Activated CD4-positive, CD25-positive, alpha-beta regulatory T cell treated with anti-CD3 and anti-CD28 coated beads, Interleukin-2, amount 50 U/mL, for 72 hours (primary cell): ENCODE measurements around the gene ENO1.
A peak's percentile ranks its signal among the peaks of the same experiment; 100 is the strongest.

Experiments used
- DNase-seq: peaks from one replicate; pipeline ENCODE4 v3.0.0; 2021

The ENO1 gene

DNA sequence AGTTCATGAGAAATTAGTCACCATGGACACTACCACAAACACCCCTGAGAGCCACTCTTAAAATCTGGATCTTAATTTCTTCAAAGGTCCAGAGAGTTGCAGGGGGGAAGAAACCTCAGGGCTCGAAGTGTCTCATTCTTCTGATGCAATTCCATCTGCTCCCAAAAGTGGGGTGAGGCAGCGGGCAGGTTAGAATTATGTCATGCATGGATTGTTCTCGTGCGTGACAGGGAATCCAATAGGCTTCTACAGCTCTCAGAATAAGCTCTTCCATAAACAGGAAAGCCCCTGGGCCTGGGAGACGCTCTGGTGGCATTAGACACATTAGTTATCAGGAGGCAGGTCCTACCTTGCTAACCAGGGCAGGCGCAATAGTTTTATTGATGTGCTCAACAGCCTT, 8.4 kb downstream of the ENO1 start:
- no peak for DNase-seq

DNA sequence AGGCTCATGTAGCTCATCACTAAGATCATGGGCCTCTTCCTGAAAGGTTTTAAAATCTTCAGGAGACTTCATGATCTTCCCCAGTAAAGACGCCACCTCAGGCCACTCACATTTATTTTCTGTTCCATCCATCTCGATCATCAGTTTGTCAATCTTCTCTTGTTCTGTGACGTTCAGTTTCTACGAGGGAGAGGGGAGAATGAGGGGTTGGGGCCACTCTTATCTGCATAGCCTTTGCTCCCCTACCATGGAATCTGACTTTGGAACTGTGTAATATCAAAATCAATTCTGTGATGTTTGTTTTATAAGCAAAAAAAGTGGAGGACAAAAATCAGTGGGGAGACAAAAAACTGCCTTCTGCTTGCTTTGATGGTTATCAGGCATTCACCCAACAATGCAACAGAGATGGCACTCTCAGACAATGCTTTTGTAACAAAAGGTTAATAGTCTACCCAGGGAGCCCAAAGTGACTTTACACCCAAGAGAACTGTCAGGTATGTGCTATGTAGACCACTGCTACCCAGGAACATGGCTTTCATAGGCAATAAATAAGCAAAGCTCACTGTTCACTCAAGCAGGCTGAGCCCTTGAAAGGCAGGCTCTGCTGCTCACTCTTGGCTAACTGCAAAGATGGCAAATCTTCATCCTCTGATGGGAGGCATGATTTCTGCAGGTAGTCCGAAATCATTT, 10.5 kb downstream of the ENO1 start:
- no peak for DNase-seq

DNA sequence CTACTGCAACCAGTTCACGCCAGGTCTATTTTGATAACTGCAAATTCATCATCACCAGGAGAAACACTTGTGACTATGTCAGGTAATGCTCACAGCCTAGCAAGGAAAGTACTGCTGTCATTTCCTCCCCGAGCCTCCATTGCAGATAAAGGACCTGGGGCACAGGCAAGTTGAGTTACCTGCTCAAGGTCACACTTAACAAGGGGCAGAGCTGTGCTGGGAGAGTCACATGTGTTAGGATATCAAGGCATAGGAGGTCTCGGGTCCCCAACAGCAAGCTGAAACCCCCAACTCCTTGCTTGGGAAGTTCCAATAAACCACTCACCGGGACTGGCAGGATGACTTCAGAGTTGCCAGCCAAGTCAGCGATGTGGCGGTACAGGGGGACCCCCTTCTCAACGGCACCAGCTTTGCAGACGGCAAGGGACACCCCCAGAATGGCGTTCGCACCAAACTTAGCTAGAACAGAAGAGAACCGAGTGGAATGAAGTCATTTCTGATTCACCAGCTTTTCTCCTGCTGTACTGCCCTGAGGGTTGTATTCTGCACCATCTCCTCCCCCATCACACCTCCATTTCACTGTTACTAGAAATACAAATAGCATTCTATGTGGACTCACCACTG, 11.6 kb downstream of the ENO1 start:
- DNase-seq, result peak; percentile 57

GRCh38 chr1:8866173-8866791, 12.2 kb downstream of the ENO1 start:
- no peak for DNase-seq

DNA sequence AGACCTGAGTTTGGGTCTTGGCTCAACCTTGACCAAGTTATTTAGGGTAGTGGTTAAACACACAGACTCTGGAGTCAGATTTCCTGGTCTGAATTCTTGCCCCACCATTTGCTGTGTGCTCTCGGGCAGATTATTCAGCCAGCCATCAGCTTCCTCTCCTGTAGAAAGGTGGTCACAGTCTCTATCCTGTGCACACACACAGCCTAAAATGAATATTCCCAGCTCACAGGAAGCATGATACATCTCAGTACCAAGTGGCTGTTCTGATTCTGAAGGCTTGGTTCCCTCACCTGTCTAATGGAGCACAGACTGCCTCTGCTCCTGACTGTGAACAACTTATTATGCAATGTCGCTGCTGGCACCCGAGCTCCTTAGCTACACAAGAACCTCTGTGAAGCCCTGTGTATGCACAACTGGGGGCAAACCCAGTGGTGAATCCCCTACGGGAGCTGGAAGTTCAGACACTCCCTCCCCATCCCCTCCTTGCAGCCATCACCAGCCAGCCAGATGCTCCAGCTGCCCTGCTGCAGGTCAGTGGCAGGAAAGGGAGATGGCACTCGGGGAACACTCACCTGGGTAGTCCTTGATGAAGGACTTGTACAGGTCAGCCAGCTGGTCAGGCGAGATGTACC, 13.7 kb downstream of the ENO1 start:
- DNase-seq, result no peak

- no peak for DNase-seq
These were observed 14.7 kb downstream of the ENO1 start for GRCh38 chr1:8863794-8864233.

DNA sequence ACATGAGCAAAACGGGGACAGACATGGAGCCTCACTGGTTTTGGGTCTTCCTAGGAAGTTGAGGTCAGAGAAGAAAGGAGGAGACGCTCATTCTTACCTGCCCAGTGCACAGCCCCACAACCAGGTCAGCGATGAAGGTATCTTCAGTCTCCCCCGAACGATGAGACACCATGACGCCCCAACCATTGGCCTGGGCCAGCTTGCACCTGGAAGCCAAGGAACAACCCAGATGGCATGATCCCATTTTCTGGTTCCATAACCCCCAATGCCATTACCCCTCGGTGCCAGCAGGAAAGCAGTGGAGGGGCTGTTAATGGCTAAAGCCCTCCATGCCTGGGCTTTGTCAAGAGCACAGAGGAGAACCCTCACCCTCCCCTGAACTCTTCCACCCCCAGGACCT, 15.3 kb downstream of the ENO1 start:
- no peak for DNase-seq

GRCh38 chr1:8862528-8862927, 16.0 kb downstream of the ENO1 start:
- no peak for DNase-seq

GRCh38 chr1:8860738-8861516, 17.6 kb downstream of the ENO1 start:
- DNase-seq, result no peak

DNA sequence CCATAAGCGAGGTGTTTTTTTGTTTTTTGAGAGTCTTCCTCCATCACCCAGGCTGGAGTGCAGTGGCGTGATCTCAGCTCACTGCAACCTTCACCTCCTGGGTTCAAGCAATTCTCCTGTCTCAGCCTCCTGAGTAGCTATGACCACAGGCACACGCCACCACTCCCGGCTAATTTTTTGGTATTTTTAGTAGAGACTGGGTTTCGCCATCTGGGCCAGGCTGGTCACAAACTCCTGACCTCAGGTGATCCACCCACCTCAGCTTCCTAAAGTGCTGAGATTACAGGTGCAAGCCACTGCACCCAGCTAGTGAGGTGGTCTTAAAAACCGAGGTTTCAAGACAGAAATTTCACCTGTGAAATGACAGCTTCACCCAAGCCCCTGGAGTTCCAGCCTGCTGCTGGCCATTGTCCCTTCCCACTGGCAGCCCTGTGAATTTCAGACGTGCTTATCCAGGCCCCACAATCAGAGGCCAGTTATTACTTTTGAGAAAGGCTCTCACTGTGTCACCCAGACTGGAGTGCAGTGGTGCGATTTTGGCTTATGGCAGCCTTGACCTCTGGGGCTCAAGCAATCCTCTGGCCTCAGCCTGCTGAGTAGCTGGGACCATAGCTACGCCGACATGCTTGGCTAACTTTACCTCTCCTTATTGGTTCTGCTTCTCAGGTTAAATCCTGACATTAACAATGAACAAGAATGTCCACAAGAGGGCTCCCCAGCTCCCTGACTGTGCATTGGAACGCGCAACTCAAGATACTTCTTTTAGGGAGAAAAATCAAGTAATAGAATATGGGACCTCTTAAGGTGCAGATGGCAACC, 19.4 kb downstream of the ENO1 start:
- no peak for DNase-seq

DNA sequence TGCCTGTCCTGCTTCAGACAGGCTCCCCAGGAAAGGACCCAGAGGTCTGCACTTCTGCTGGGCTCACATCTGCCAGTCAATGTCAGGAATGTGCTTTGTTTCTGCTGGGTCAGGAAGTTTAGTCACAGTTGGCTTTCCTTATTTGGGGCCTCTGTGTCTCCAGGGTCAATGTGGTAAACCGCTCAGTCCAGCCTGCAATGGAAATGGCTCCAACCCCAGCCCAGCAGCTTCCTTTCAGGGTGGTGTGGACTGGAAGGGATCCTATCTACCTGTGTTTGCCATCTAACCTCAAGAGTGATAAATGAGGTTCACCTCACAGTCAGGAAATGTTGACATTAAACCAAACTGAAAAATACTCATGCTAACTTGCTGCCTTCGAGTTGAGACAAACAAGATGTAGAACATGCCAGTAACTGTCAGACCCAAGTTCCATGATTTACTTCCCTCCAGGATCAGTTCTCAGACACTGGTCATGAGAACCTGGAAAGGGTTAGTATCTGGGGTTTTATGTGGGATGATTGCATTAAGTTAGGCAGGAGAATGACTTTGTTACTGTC, 20.3 kb downstream of the ENO1 start:
- DNase-seq, result no peak

GRCh38 chr1:8856689-8857412, 21.6 kb downstream of the ENO1 start:
- DNase-seq, result no peak

DNA sequence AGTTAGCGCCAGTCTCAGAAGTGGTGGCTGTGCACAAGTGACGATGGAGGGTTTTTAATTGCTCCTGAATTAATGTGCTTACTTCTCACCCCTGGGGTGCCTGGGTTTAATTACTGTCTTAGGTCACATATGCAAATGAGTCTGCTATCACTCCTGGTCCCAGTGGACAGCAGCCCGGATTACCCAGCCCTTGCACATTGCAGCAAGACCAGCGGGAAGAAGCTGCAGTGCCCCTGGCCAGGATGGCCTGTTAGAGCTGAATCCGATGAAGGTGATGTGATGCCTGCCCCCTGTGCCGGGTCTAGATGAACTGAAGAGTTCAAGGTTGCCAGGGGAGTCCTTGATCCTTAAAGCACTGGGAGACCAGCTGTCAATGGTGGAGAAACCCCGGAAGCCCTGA, 24.2 kb downstream of the ENO1 start:
- no peak for DNase-seq

GRCh38 chr1:8851060-8851459, 27.4 kb downstream of the ENO1 start:
- DNase-seq, result no peak

DNA sequence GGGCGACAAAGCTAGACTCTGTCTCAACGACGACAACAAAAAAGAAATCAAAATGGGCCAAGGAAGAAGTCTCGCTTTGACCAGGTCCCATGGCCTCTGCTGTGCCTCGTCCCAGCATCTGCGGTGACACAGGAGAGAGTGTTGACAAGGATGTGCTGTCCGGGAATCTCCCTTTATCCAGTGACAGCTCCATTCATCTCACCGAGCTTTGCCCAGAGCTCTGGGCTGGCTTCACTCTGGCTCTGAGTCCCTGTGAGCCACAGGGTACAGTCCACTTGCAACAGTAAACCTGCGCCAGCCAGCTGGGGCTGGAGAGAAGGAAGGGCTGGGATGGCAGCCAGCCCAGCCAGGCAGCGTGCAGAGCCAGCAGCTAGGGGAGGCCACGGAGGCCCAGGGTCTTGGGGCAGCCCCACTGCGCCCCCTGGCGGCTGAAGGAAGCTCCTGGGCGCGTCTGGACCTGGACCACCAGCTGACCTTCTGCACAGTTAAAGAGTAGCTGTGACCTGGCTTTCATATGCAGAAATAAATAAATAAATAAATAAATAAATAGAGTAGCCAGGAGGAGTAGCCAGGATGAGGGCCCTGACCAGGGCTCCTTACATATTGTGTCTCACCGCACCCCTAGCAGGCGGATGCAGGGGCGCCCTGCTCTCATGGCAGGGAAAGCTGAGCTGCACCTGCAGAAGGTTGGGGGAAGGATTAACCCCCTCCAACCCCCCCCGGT, 29.7 kb downstream of the ENO1 start:
- DNase-seq, result peak; percentile 84

GRCh38 chr1:8847990-8848389, 30.5 kb downstream of the ENO1 start:
- no peak for DNase-seq

GRCh38 chr1:8846263-8846662, 32.2 kb downstream of the ENO1 start:
- no peak for DNase-seq

GRCh38 chr1:8845104-8846097, 33.1 kb downstream of the ENO1 start:
- no peak for DNase-seq

- no peak for DNase-seq
These were observed 33.9 kb downstream of the ENO1 start for GRCh38 chr1:8844501-8845006.
